ENCODE results near the gene MTMR3. TPM values are rescaled to one million over a fixed set of nuclear protein-coding genes. Genes with fewer than 3 reads are reported as not detected.

Gene MTMR3
- total RNA-seq, 1 experiment from 2014 or later: 27.0 TPM

- Histone ChIP-seq H2AFZ (ENCODE audit: low read depth, low read length, poor library complexity, severe bottlenecking) (no peak overlapping the region), H3K4me2 (ENCODE audit: low read length) (peak overlapping the region; percentile 1; the same call in 1 of the 2 replicates), H3K4me3 (replicated peaks in 1 of 2; ENCODE audit: low read depth in 1 of 2, low read length in 2 of 2) (no peak overlapping the region), H4K20me1 (ENCODE audit: insufficient read depth) (peaks cover 4% of the 10 kb centered on the region; the same call in 1 of the 2 replicates), H3K36me3 (ENCODE audit: control insufficient read depth in 1 of 2, insufficient read depth in 2 of 2, low read length in 2 of 2) (no peaks in the 10 kb centered on the region), H3K9me3 (ENCODE audit: control insufficient read depth in 1 of 2, insufficient read depth in 1 of 2, low read depth in 1 of 2, low read length in 2 of 2) (no peaks in the 10 kb centered on the region), H3K27ac (ENCODE audit: low read depth, low read length) (no peak overlapping the region), H3K4me1 (ENCODE audit: control insufficient read depth in 1 of 2, insufficient read depth in 2 of 2, low read length in 2 of 2) (peaks cover 12 to 20% of the 10 kb centered on the region in 2 experiments), H3K27me3 (ENCODE audit: insufficient read depth, low read length) (no peaks in the 10 kb centered on the region), H3K79me2 (ENCODE audit: insufficient read depth, low read length) (peaks cover 61% of the 10 kb centered on the region), H3K9ac (ENCODE audit: low read length) (no peak overlapping the region), H3K9me2 (ENCODE audit: insufficient read depth) (no peaks in the 10 kb centered on the region)
- intact Hi-C loops (cut with micrococcal nuclease): no loop called here
- no TSS peak for BruUV-seq (replicated peaks)
- DNase-seq (ENCODE audit: low read depth, low spot score) (no peak), ATAC-seq (no peak)
- RAD21 ChIA-PET (ENCODE audit: low non-redundant PET in 1 of 2, low total read pairs in 2 of 2, uncharacterized antibody in 2 of 2, unreplicated experiment in 2 of 2): no interaction called here
- no peak for TF ChIP-seq POLR2A (IDR thresholded peaks at IDR 0.05; ENCODE audit: borderline replicate concordance, extremely low read depth, insufficient read depth, insufficient read length)
- TF ChIP-seq CBX3 (IDR thresholded peaks at IDR 0.05; ENCODE audit: low read depth): no peak
- TF ChIP-seq EZH2 (IDR thresholded peaks at IDR 0.05): no peak
- TF ChIP-seq TCF7L2 (IDR thresholded peaks at IDR 0.05; ENCODE audit: borderline replicate concordance, extremely low read depth, insufficient read depth, insufficient read length): no peak
- TF ChIP-seq CTCF (IDR thresholded peaks at IDR 0.05 in 2 of 3, conservative IDR thresholded peaks at IDR 0.05 in 1 of 3; ENCODE audit: borderline replicate concordance in 1 of 3, insufficient read depth in 1 of 3, low read depth in 2 of 3, low read length in 2 of 3): no peak
- no peak for TF ChIP-seq ATF3 (IDR thresholded peaks at IDR 0.05)
- no peak for TF ChIP-seq EZH2phosphoT487 (IDR thresholded peaks at IDR 0.05; ENCODE audit: borderline replicate concordance)
- TF ChIP-seq CEBPB (IDR thresholded peaks at IDR 0.05; ENCODE audit: low read depth): no peak
- TF ChIP-seq, protein P1, sequence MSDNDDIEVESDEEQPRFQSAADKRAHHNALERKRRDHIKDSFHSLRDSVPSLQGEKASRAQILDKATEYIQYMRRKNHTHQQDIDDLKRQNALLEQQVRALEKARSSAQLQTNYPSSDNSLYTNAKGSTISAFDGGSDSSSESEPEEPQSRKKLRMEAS (IDR thresholded peaks at IDR 0.05): no peak
- TF ChIP-seq SIN3A (IDR thresholded peaks at IDR 0.05; ENCODE audit: low read depth): no peak
- no peak for TF ChIP-seq EGR1 (IDR thresholded peaks at IDR 0.05; ENCODE audit: low read depth)
- no peak for TF ChIP-seq SRF (IDR thresholded peaks at IDR 0.05; ENCODE audit: low read depth)
- TF ChIP-seq POLR2AphosphoS5 (IDR thresholded peaks at IDR 0.05; ENCODE audit: low read depth, low read length): no peak
- CTCF ChIA-PET: no interaction called here
- POLR2A ChIA-PET: no interaction called here
These were observed 31.2 kb downstream of the MTMR3 start for GRCh38 chr22:29914165-29914564.

All from HCT116 (cell line).